Activated CD8-positive, alpha-beta T cell treated with anti-CD3 and anti-CD28 coated beads for 36 hours (primary cell): ENCODE measurements around the gene MTUS2. TPM values are rescaled to one million over a fixed set of nuclear protein-coding genes. Genes with fewer than 3 reads are reported as not detected.

Source experiments
- ATAC-seq: fragments of 200-7000 bp; cut with Tn5 transposase; one replicate; pipeline ENCODE4 v1.10.0; 2021; ENCODE audit warnings: mild to moderate bottlenecking, moderate library complexity
- CTCF ChIA-PET: fragments of 350-600 bp; sonication (Branson Sonifier 250); formaldehyde crosslinking; loops from one replicate; lab custom pipeline; 2021; ENCODE audit warnings: antibody characterized with exemption; lab: Charles Lee
- POLR2A ChIA-PET: fragments of 350-600 bp; sonication (Branson Sonifier 250); formaldehyde crosslinking; loops from one replicate; lab custom pipeline; 2021; ENCODE audit warnings: antibody characterized with exemption; lab: Charles Lee
- DNase-seq: peaks from one replicate; pipeline ENCODE4 v3.0.0-alpha.2; 2020
- H3K27ac Mint-ChIP-seq: one replicate; pipeline ENCODE4 v1.8.0; 2021; ENCODE audit warnings: mild to moderate bottlenecking, mixed read lengths
- H3K27me3 Mint-ChIP-seq: one replicate; pipeline ENCODE4 v1.8.0; 2021; ENCODE audit warnings: mixed read lengths
- H3K36me3 Mint-ChIP-seq: one replicate; pipeline ENCODE4 v1.8.0; 2021; ENCODE audit warnings: low read depth, mixed read lengths
- H3K4me1 Mint-ChIP-seq: one replicate; pipeline ENCODE4 v1.8.0; 2021; ENCODE audit warnings: low read depth, mixed read lengths
- H3K4me3 Mint-ChIP-seq: one replicate; pipeline ENCODE4 v1.8.0; 2021; ENCODE audit warnings: mild to moderate bottlenecking, moderate library complexity, mixed read lengths
- H3K9me3 Mint-ChIP-seq: one replicate; pipeline ENCODE4 v1.8.0; 2021; ENCODE audit warnings: mixed read lengths
- CTCF ChIP-seq: fragments of 200-600 bp; IDR thresholded peaks from one replicate; pipeline ENCODE4 v1.8.0; 2022; ENCODE audit warnings: antibody characterized with exemption, mild to moderate bottlenecking
- intact Hi-C: fragments of 100-400 bp; cut with micrococcal nuclease; formaldehyde crosslinking; loops from one replicate; pipeline ENCODE4 v1.10.0; 2022
- total RNA-seq, 2 experiments: library from RNA; stranded (reverse); gene quantifications; one replicate each; pipeline ENCODE4 v1.2.3, GENCODE V29; 2021

MTUS2 gene
- total RNA-seq, 2 experiments from 2014 or later, result not detected

DNA sequence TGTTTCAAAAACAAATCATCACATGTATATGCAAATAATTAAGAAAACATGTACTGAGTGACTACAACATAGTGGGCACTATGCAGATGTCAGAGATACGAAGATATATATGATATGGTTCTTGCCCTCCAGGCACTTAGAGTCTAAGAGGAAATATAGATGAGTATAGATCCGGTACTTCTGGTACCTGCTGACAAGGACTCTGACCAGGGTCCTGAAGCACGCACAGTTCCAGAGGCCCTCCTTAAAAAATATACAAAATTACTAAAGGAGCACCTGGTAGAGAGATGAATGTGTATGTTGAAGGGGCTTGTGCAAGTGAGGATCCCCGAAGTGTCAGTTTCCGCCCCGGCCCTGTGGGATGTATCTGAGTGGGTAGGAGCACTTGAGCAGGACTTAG lies 31.3 kb downstream of the MTUS2 start:
- H3K27me3 Mint-ChIP-seq, result peaks cover 6% of the 10 kb centered on the region
- ATAC-seq (no peak), DNase-seq (no peak)
- no peak overlapping the region for H3K4me3 Mint-ChIP-seq
- ChIA-PET POLR2A (no interaction called here), CTCF (no interaction called here)
- TF ChIP-seq CTCF, result no peak
- no peaks in the 10 kb centered on the region for H3K4me1 Mint-ChIP-seq
- H3K9me3 Mint-ChIP-seq, result no peaks in the 10 kb centered on the region
- H3K36me3 Mint-ChIP-seq, result no peaks in the 10 kb centered on the region
- intact Hi-C loops, result no loop called here
- no peak overlapping the region for H3K27ac Mint-ChIP-seq

DNA sequence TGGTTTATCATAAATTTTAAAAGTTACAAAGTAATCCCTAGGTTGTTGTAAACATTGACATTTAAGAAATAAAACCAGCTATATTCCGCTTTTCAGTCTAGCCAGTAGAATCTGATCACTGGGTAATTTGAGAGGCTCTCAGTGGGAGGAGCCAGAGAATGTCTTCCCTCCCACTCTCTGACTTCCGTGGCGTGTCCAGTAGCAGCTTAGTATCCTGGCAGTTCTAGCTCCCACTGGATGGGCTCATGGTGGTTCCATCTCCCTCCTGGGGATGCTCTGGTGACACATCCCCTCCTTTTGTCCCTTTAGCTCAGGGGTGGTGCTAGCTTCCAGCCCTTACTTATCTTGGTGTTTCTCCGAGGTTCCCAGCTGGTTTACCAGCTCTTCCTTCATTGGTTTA lies 34.5 kb downstream of the MTUS2 start:
- ChIA-PET POLR2A (no interaction called here), CTCF (interaction anchor here (1.2 kb wide), 1 partner anchor 15 kb away, joined by 3 read pairs; no protein-coding TSS in a partner anchor)
- H3K36me3 Mint-ChIP-seq, result no peaks in the 10 kb centered on the region
- H3K9me3 Mint-ChIP-seq, result no peaks in the 10 kb centered on the region
- no peak overlapping the region for H3K4me3 Mint-ChIP-seq
- no peak for TF ChIP-seq CTCF
- peaks cover 1% of the 10 kb centered on the region for H3K27me3 Mint-ChIP-seq
- no peak overlapping the region for H3K27ac Mint-ChIP-seq
- intact Hi-C loops, result no loop called here
- H3K4me1 Mint-ChIP-seq, result no peaks in the 10 kb centered on the region
- ATAC-seq (no peak), DNase-seq (no peak)

GRCh38 chr13:28856287-28856686 lies 36.1 kb downstream of the MTUS2 start:
- DNase-seq, result no peak
- no peak overlapping the region for H3K27ac Mint-ChIP-seq
- no peaks in the 10 kb centered on the region for H3K4me1 Mint-ChIP-seq
- H3K9me3 Mint-ChIP-seq, result no peaks in the 10 kb centered on the region
- H3K36me3 Mint-ChIP-seq, result no peaks in the 10 kb centered on the region
- H3K27me3 Mint-ChIP-seq, result peaks cover 1% of the 10 kb centered on the region
- TF ChIP-seq CTCF, result no peak
- ChIA-PET CTCF (no interaction called here), POLR2A (no interaction called here)
- H3K4me3 Mint-ChIP-seq, result no peak overlapping the region
- ATAC-seq, result no peak
- intact Hi-C loops, result no loop called here

DNA sequence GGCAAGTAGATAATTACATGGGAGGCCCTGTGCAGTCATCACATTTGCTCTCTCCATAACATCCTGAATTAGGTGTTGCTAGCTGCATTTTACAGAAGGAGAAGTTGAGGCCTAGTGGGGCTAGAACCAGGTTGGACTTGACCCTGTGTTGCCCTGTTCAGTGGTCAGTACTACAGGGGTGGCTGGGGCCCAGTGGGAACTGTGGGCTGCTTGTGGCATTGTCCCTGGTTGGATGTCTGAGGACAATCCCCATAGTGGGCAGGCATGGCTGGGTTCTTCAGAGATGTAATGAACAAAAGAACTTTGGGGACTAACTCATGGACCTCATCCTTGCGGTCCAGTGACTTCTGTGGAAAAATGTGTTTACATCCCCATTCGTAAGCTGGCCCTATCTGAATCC lies 38.9 kb downstream of the MTUS2 start:
- Mint-ChIP-seq H3K27ac (no peak overlapping the region), H3K27me3 (peaks cover 1% of the 10 kb centered on the region), H3K4me3 (no peak overlapping the region), H3K4me1 (no peaks in the 10 kb centered on the region), H3K36me3 (no peaks in the 10 kb centered on the region), H3K9me3 (no peaks in the 10 kb centered on the region)
- intact Hi-C loops, result no loop called here
- ChIA-PET POLR2A (no interaction called here), CTCF (no interaction called here)
- no peak for TF ChIP-seq CTCF
- no peak for ATAC-seq
- no peak for DNase-seq

- CTCF ChIA-PET, result no interaction called here
- H3K36me3 Mint-ChIP-seq, result no peaks in the 10 kb centered on the region
- POLR2A ChIA-PET, result no interaction called here
Observed at GRCh38 chr13:28859717-28860116, 39.6 kb downstream of the MTUS2 start.

More at GRCh38 chr13:28859717-28860116, 39.6 kb downstream of the MTUS2 start:
- Mint-ChIP-seq H3K9me3 (no peaks in the 10 kb centered on the region), H3K27ac (no peak overlapping the region), H3K4me1 (no peaks in the 10 kb centered on the region), H3K4me3 (no peak overlapping the region), H3K27me3 (peaks cover 1% of the 10 kb centered on the region)
- intact Hi-C loops, result no loop called here
- TF ChIP-seq CTCF, result no peak
- DNase-seq (no peak), ATAC-seq (no peak)
